GM18498 (cell line): ENCODE data around the gene NME5.
"Not testable (repeated sequence)": the region's sequence is repeated elsewhere in the genome, so short reads cannot be mapped to it uniquely, and the experiment has no call there.

Experiments used
- ATAC-seq: cut with Tn5 transposase; IDR thresholded peaks from one replicate; pipeline ENCODE4 v1.9.1; 2021; ENCODE audit warnings: mild to moderate bottlenecking, moderate library complexity; ENCODE audit not compliant: unreplicated experiment

NME5 gene

GRCh38 chr5:138138949-138139780 lies at the start of gene NME5:
Gene NME5 (minus strand): TSS chr5:138139428. CDS start chr5:138138780, 648 bp downstream.
- ATAC-seq = no peak

GRCh38 chr5:138188626-138189025 lies 49.4 kb upstream of the NME5 start:
- no peak for ATAC-seq

- peak; percentile 61 for ATAC-seq
These were observed 46.8 kb upstream of the NME5 start for GRCh38 chr5:138186002-138186447.

GRCh38 chr5:138182808-138183207 lies 43.6 kb upstream of the NME5 start:
- no peak for ATAC-seq

- no peak for ATAC-seq
These were observed 41.6 kb upstream of the NME5 start for GRCh38 chr5:138180841-138181240.

- no peak for ATAC-seq
These were observed 41.1 kb upstream of the NME5 start for GRCh38 chr5:138180183-138180782.

- no peak for ATAC-seq
These were observed 40.1 kb upstream of the NME5 start for GRCh38 chr5:138179277-138179857.

- ATAC-seq = peak; percentile 83
These were observed 39.5 kb upstream of the NME5 start, which contains the start of the genes BRD8 and KIF20A for GRCh38 chr5:138178516-138179276. Gene BRD8 (minus strand): TSS chr5:138178630. CDS start chr5:138178614, 16 bp downstream. Gene KIF20A (plus strand): TSS chr5:138179112. CDS start chr5:138179681, 569 bp downstream.

- peak; percentile 22 for ATAC-seq
These were observed 38.8 kb upstream of the NME5 start for GRCh38 chr5:138177941-138178515.

- no peak for ATAC-seq
These were observed 31.1 kb upstream of the NME5 start for GRCh38 chr5:138170299-138170698.

- no peak for ATAC-seq
These were observed 29.9 kb upstream of the NME5 start for GRCh38 chr5:138169124-138169523.

GRCh38 chr5:138163721-138164120 lies 24.5 kb upstream of the NME5 start:
- no peak for ATAC-seq

- ATAC-seq = no peak
These were observed 21.5 kb upstream of the NME5 start for GRCh38 chr5:138160706-138161105.

GRCh38 chr5:138159666-138160065 lies 20.4 kb upstream of the NME5 start:
- no peak for ATAC-seq

- no peak for ATAC-seq
These were observed 18.4 kb upstream of the NME5 start for GRCh38 chr5:138157626-138158025.

GRCh38 chr5:138155977-138156376 lies 16.7 kb upstream of the NME5 start:
- not testable (repeated sequence) for ATAC-seq

GRCh38 chr5:138149530-138149929 lies 10.3 kb upstream of the NME5 start:
- no peak for ATAC-seq

GRCh38 chr5:138148811-138149210 lies 9.6 kb upstream of the NME5 start:
- no peak for ATAC-seq

- ATAC-seq = not testable (repeated sequence)
These were observed 4.3 kb upstream of the NME5 start for GRCh38 chr5:138143578-138143977.

GRCh38 chr5:138141734-138142133 lies 2.5 kb upstream of the NME5 start:
- no peak for ATAC-seq

- ATAC-seq = no peak
These were observed 1.0 kb upstream of the NME5 start for GRCh38 chr5:138140268-138140667.
